Activated CD4-positive, alpha-beta T cell treated with anti-CD3 and anti-CD28 coated beads for 1 hour (primary cell): ENCODE data around the gene KNSTRN.

ENCODE experiments used
- DNase-seq: peaks from one replicate; pipeline ENCODE4 v3.0.0-alpha.2; 2020

KNSTRN gene

GRCh38 chr15:40382580-40383456 lies at the start of gene KNSTRN:
KNSTRN (plus strand) TSS chr15:40382721; CDS start chr15:40382836, 115 bp downstream.
- DNase-seq = peak; percentile 86

GRCh38 chr15:40333922-40334492 lies 48.5 kb upstream of the KNSTRN start:
- DNase-seq = no peak

- DNase-seq = no peak
Measured at GRCh38 chr15:40334541-40334940, 48.0 kb upstream of the KNSTRN start.

- DNase-seq = no peak
Measured at GRCh38 chr15:40334941-40335795, 47.4 kb upstream of the KNSTRN start.

GRCh38 chr15:40335938-40336743 lies 46.4 kb upstream of the KNSTRN start:
- no peak for DNase-seq

- no peak for DNase-seq
Measured at GRCh38 chr15:40336744-40337122, 45.8 kb upstream of the KNSTRN start.

GRCh38 chr15:40337597-40337996 lies 44.9 kb upstream of the KNSTRN start:
- DNase-seq = no peak

GRCh38 chr15:40338041-40338657 lies 44.4 kb upstream of the KNSTRN start:
- DNase-seq = peak; percentile 70

- no peak for DNase-seq
Measured at GRCh38 chr15:40338921-40339620, 43.5 kb upstream of the KNSTRN start.

GRCh38 chr15:40339621-40339945 lies 42.9 kb upstream of the KNSTRN start:
- no peak for DNase-seq

GRCh38 chr15:40340038-40340739 lies 42.3 kb upstream of the KNSTRN start:
- no peak for DNase-seq

- DNase-seq = no peak
Measured at GRCh38 chr15:40340740-40341400, 41.7 kb upstream of the KNSTRN start, which contains the start of gene CCDC9B. CCDC9B (minus strand) TSS chr15:40340939; CDS start chr15:40340819, 120 bp downstream.

GRCh38 chr15:40342416-40343320 lies 39.9 kb upstream of the KNSTRN start:
- DNase-seq = no peak

- no peak for DNase-seq
Measured at GRCh38 chr15:40343512-40343911, 39.0 kb upstream of the KNSTRN start.

GRCh38 chr15:40344217-40344616 lies 38.3 kb upstream of the KNSTRN start:
- DNase-seq = no peak

- peak; percentile 61 for DNase-seq
Measured at GRCh38 chr15:40344631-40345120, 37.8 kb upstream of the KNSTRN start.

GRCh38 chr15:40345225-40345866 lies 37.2 kb upstream of the KNSTRN start:
- DNase-seq = no peak

GRCh38 chr15:40345867-40346578 lies 36.5 kb upstream of the KNSTRN start:
- no peak for DNase-seq
